C4-2B (cell line): ENCODE data around the gene CDK3.

ENCODE experiments used
- CTCF ChIP-seq: fragments of 450-650 bp; conservative IDR thresholded peaks from 2 replicates; pipeline ENCODE4 v1.5.1; 2017; ENCODE audit warnings: mild to moderate bottlenecking
- ZFX ChIP-seq: fragments of 450-650 bp; IDR thresholded peaks from 2 replicates; pipeline ENCODE4 v1.6.1; 2017

DNA sequence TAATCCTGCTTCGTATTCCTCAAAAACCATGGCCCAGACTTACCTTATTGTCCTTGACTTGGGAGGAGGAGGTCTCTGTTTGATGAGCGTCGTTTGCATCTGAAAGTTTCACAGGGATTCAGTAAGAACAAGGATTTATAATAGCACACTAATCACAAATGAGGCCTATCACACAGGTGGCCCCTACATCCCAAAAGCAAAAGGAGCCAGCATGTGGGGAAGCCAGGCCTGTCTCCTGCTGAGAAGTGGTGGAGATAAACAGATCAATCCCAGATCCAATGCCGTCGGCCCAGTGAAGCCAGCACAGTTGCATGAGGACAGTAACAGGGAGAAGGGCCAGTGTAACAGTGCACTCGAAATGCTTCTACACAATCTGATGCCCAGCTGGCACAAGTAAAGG, 39.7 kb downstream of the CDK3 start:
- TF ChIP-seq CTCF (no peak), ZFX (no peak)
